Measurements from ENCODE around the gene CEP192.

GRCh38 chr18:12995952-12996477, 4.9 kb downstream of the CEP192 start:
- no peak for TF ChIP-seq CTCF (optimal IDR thresholded peaks at IDR 0.05 in 1 of 3, IDR thresholded peaks at IDR 0.05 in 1 of 3, conservative IDR thresholded peaks at IDR 0.05 in 1 of 3; ENCODE audit: extremely low read depth in 1 of 3, insufficient read depth in 2 of 3, low read length in 3 of 3)
- TF ChIP-seq EZH2 (IDR thresholded peaks at IDR 0.05; ENCODE audit: low read length) = no peak

All from keratinocyte (primary cell).